OCI-LY3 (cell line): Measurements from ENCODE around the gene NEDD4L.

ENCODE experiments used
- EZH2phosphoT487 ChIP-seq: fragments of 200-600 bp; shearing (Covaris generic); IDR thresholded peaks from 2 replicates; pipeline ENCODE4 v1.6.1; 2018; ENCODE audit warnings: antibody characterized with exemption, mixed run types, low read depth
- TF ChIP-seq, protein P1 (sequence below): fragments of 200-600, 300-600 bp; sonication (generic); IDR thresholded peaks from 2 replicates; pipeline ENCODE4 v1.5.1; 2014; ENCODE audit warnings: antibody characterized with exemption, low read length, low read depth

DNA sequence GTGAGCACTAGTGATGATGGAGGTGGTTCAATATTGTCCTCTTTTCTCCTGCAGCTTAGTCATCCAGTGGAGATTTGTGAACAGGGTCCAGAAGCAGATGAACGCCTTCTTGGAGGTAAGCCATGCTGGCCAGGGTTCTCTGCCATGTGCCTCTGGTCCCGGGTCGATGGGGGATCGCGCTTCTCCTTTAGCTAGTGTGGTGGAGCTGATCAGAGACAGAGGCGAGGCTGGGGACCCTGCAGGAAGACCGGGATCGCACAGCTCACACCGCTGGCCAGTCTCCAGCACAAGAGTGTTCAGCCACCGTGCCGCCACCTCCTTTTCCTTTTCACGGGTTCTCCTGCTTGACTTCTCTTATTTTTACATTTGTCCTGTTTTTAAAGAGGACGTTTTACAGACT is 341.4 kb downstream of the NEDD4L start:
- TF ChIP-seq, protein P1, sequence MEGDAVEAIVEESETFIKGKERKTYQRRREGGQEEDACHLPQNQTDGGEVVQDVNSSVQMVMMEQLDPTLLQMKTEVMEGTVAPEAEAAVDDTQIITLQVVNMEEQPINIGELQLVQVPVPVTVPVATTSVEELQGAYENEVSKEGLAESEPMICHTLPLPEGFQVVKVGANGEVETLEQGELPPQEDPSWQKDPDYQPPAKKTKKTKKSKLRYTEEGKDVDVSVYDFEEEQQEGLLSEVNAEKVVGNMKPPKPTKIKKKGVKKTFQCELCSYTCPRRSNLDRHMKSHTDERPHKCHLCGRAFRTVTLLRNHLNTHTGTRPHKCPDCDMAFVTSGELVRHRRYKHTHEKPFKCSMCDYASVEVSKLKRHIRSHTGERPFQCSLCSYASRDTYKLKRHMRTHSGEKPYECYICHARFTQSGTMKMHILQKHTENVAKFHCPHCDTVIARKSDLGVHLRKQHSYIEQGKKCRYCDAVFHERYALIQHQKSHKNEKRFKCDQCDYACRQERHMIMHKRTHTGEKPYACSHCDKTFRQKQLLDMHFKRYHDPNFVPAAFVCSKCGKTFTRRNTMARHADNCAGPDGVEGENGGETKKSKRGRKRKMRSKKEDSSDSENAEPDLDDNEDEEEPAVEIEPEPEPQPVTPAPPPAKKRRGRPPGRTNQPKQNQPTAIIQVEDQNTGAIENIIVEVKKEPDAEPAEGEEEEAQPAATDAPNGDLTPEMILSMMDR, result no peak
- TF ChIP-seq EZH2phosphoT487, result no peak
